GM19025 (cell line): ENCODE measurements around the gene CACNA1C.
"Not testable (repeated sequence)": the region's sequence is repeated elsewhere in the genome, so short reads cannot be mapped to it uniquely, and the experiment has no call there.

ENCODE experiments used
- ATAC-seq: cut with Tn5 transposase; IDR thresholded peaks from one replicate; pipeline ENCODE4 v1.9.1; 2021; ENCODE audit warnings: mild to moderate bottlenecking, low read depth, moderate library complexity; ENCODE audit not compliant: unreplicated experiment

The CACNA1C gene

GRCh38 chr12:2722806-2723205 is 670.0 kb downstream of the CACNA1C start:
- no peak for ATAC-seq

DNA sequence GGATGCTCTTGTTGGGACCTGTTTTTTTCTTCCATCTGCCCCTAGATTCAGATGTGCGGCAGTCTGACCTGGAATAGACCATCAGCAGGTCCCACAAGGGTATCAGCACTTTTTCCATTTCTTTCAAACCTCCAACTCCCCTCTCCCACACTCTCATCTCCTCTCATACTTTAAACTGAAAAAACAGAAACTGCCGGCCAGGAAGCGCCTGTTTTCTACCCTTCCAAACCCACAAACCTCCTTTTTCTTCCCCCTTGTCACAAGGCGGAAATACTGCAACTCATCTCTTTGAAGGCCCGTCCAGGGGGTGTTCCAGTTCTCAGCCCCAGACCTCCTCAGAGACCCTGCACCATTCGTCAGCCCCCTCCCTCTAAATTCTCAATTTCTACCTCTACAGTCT is 679.5 kb downstream of the CACNA1C start:
- ATAC-seq: no peak

DNA sequence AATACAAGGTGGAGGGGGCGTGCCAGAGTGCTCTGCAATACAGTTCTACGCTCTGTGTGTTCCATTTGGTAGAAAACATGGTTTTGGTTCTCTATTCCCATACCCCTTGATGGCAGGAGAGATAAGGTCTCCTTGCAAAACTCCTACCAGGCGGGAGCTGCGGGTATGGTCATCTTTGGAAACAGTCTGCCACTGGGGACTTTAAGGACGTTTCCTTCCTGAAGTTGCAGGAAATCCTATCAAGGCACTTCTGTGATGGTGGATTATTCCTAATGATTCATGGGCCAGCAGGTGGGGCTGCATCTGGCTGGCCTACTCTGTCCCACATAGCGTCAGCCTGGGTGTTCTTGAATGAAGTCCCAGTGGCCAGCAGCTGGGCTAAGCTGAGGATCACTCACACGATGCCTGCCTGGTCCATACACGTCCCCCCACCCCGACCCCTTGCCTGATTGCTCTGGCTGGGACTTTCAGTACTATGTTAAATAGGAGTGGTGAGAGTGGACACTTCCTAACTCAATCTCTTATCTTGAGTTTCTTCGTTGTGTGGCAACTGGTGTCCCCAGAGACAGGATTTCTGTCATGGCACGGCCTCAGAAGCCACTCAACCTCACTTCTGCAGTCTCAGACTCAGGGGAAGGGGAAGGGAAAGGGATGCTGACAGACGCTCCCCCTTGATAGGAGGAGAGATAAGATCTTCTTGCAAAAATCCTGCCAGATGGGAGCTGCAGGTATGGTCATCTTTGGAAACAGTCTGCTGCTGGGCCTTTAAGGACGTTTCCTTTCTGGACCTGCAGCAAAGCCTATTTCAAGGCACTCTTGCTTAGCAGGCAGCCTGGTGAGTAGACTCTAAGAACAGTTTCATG is 680.9 kb downstream of the CACNA1C start:
- ATAC-seq: no peak

DNA sequence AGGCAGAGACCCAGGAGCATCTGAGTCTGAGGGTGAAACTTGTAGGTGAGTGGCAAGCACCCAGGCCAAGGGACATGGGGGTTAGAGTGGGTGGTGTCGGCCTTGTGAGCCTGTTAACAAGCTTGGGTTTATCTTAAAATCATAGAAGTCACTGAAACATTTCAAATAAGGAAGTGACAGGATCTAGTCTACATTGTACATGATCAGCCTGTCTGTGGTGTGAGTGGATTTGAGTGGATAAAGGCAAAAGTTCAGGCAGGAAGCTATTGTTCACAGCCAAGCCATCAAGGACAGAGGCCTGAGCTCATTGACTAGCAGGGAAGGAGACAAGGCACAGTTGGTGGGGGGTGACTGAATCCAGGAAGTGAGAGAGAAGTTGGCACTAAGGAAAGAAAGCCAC is 682.6 kb downstream of the CACNA1C start:
- no peak for ATAC-seq

- no peak for ATAC-seq
Observed at GRCh38 chr12:2737656-2738241, 685.0 kb downstream of the CACNA1C start.

DNA sequence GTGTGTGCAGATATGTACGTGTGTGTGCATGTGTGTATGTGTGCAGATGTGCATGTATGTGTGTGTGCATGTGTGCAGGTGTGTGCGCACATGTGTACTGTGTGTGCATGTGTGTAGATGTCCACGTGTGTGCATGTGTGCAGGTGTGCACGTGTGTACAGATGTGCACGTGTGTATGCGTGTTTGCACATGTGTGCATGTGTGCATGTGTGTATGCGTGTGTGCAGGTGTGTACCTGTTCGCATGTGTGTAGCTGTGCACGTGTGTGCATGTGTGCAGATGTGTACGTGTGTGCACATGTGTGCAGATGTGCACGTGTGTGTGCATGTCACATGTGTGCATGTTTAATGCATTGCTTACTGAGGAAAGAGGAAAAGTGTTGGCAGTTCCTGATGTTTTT is 686.3 kb downstream of the CACNA1C start:
- ATAC-seq: no peak

- ATAC-seq: no peak
Observed at GRCh38 chr12:2739832-2740641, 687.2 kb downstream of the CACNA1C start.

DNA sequence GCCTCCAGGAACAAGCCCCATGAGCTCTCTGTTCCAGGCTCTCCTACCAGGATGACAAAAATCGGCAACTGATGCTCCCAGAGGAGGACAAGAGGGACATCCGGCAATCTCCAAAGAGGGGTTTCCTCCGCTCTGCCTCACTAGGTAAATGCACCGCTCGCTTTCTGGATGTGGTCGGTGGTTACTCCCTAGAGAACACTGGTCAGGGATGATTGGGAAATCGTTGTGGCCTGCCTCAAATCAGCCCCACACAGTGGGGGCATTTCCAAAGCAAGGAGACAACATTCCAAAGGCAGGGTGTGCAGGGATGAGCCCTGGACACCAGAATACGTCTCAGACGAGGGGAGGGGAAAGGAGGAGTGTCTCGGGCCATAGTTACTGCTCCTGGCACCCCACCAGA is 689.2 kb downstream of the CACNA1C start:
- not testable (repeated sequence) for ATAC-seq

DNA sequence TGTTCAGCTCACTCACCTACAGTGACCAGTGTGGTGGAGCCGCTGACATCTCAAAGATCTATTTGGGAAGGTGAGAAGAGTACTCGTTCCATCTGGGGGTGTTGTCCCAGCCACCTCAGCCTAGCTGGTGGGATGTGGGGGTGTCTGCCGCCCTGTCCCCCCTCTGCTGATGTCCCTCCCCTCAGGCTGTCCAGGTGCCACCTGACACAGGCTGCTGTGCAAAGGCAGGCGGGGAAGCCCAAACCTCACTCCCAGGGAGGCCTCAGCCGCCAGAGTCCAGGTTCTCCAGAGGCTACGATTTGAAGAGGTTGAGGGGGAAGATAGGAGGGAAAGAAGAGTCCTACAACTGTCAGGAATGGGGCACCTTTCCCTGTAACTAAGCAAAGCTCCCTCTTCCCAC is 690.7 kb downstream of the CACNA1C start:
- ATAC-seq: no peak

DNA sequence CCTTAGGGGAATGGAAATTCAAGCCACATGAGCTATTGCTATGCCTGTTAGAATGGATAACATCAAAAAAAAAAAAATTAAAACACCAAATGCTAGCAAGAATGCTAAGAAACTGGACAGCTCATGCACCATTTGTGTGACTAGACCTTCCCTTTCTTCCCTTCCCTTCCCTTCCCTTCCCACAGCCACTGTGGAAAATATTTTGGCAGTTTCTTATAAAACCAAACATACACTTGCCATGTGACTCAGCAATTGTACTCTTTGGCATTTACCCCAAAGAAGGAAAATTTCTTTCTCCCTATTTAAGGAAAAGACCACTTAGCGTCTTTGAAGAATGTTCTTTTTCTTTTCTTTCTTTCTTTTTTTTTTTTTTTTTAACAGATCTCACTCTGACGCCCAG is 692.9 kb downstream of the CACNA1C start:
- ATAC-seq: no peak
